Measurements from ENCODE around the gene LRCH2. TPM values are rescaled to one million over a fixed set of nuclear protein-coding genes. Genes with fewer than 3 reads are reported as not detected.
A peak's percentile ranks its signal among the peaks of the same experiment; 100 is the strongest.

The LRCH2 gene
- 5.8 and 8.2 TPM in 2 replicates for total RNA-seq

- peak within 1 kb of the TSS; percentile 67 for H3K4me3 ChIP-seq (ENCODE audit: low read depth, low read length)
- no peak for TF ChIP-seq CTCF (IDR thresholded peaks at IDR 0.05; ENCODE audit: insufficient read depth, low read depth, low read length)
- peak; percentile 58 for DNase-seq (ENCODE audit: low read depth)
Observed at GRCh38 chrX:115233497-115234455, at the start of gene LRCH2. TSS of gene LRCH2 (minus strand) at chrX:115234096. CDS start at chrX:115234041, 55 bp downstream.

- H3K4me3 ChIP-seq (ENCODE audit: low read depth, low read length), result no peak overlapping the region
- TF ChIP-seq CTCF (IDR thresholded peaks at IDR 0.05; ENCODE audit: insufficient read depth, low read depth, low read length), result no peak
- no peak for DNase-seq (ENCODE audit: low read depth)
Observed at GRCh38 chrX:115269051-115269683, 35.3 kb upstream of the LRCH2 start.

DNA sequence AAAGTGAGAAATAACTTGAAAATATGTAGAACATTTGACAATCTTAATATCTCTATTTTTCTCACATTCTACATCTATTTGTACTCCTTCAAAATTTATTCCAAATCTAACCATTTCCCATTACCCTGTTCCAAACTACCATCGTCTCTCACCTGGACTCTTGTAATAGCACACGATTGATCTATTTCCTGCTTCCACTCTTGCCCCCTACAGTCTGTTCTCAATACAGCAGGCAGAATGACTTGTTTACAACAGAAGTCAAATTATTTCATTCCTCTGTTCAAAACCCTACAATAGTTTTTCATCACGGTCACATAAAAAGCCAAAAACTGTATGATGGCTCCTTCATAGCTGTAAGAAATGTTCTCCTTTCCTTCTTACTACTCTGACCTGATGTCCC is 34.5 kb upstream of the LRCH2 start:
- TF ChIP-seq CTCF (IDR thresholded peaks at IDR 0.05; ENCODE audit: insufficient read depth, low read depth, low read length), result peak; percentile 52
- DNase-seq (ENCODE audit: low read depth), result peak; percentile 25
- no peak overlapping the region for H3K4me3 ChIP-seq (ENCODE audit: low read depth, low read length)

GRCh38 chrX:115266300-115266699 is 32.4 kb upstream of the LRCH2 start:
- TF ChIP-seq CTCF (IDR thresholded peaks at IDR 0.05; ENCODE audit: insufficient read depth, low read depth, low read length), result no peak

GRCh38 chrX:115264009-115264408 is 30.1 kb upstream of the LRCH2 start:
- no peak for DNase-seq (ENCODE audit: low read depth)
- no peak for TF ChIP-seq CTCF (IDR thresholded peaks at IDR 0.05; ENCODE audit: insufficient read depth, low read depth, low read length)

More at GRCh38 chrX:115266300-115266699, 32.4 kb upstream of the LRCH2 start:
- no peak for DNase-seq (ENCODE audit: low read depth)
- H3K4me3 ChIP-seq (ENCODE audit: low read depth, low read length), result no peak overlapping the region

DNA sequence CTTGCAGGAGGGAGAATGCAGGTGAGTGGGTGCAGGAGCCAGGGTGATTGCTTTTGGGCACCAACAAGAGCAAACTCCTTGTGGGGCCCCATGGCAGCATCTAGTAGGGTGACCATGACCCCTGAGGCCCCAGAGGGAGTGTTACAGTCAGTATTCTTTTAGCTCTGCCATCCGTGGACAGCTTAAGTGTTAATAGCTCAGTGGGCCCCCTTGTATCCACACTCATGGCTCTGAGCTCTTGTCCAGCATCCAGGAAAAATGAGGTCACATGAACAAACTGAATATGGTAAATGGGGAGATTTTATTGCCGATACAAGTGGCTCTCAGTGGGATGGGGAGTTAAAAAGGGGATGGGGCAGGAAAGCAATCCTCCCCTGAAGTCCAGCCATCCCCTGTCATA is 27.3 kb upstream of the LRCH2 start:
- no peak for DNase-seq (ENCODE audit: low read depth)
- TF ChIP-seq CTCF (IDR thresholded peaks at IDR 0.05; ENCODE audit: insufficient read depth, low read depth, low read length), result no peak
- H3K4me3 ChIP-seq (ENCODE audit: low read depth, low read length), result no peak overlapping the region

More at GRCh38 chrX:115264009-115264408, 30.1 kb upstream of the LRCH2 start:
- H3K4me3 ChIP-seq (ENCODE audit: low read depth, low read length), result no peak overlapping the region
